Measurements from ENCODE around the gene GALNT15. TPM values are rescaled to one million over a fixed set of nuclear protein-coding genes. Genes with fewer than 3 reads are reported as not detected.

The GALNT15 gene
- total RNA-seq, 1 donor from 2014 or later, result 0.39 TPM

GRCh38 chr3:16177962-16178627 lies 3.6 kb downstream of the GALNT15 start:
- H3K9me3 Mint-ChIP-seq (ENCODE audit: unreplicated experiment), result no peaks in the 10 kb centered on the region
- H3K36me3 Mint-ChIP-seq (ENCODE audit: unreplicated experiment), result peaks cover 4% of the 10 kb centered on the region
- peak; percentile 92 for TF ChIP-seq CTCF (IDR thresholded peaks at IDR 0.05; ENCODE audit: partially characterized antibody, unreplicated experiment)
- DNase-seq, result peak; percentile 92
- H3K27ac Mint-ChIP-seq (ENCODE audit: unreplicated experiment), result no peak overlapping the region
- no peak overlapping the region for H3K4me3 Mint-ChIP-seq (ENCODE audit: unreplicated experiment)
- H3K4me1 Mint-ChIP-seq (ENCODE audit: low read depth, unreplicated experiment), result peaks cover 10% of the 10 kb centered on the region
- H3K27me3 Mint-ChIP-seq (ENCODE audit: unreplicated experiment), result peaks cover 13% of the 10 kb centered on the region

- TF ChIP-seq CTCF (IDR thresholded peaks at IDR 0.05; ENCODE audit: partially characterized antibody, unreplicated experiment), result no peak
- Mint-ChIP-seq H3K4me1 (ENCODE audit: low read depth, unreplicated experiment) (peaks cover 12% of the 10 kb centered on the region), H3K9me3 (ENCODE audit: unreplicated experiment) (no peaks in the 10 kb centered on the region), H3K27me3 (ENCODE audit: unreplicated experiment) (peaks cover 11% of the 10 kb centered on the region), H3K27ac (ENCODE audit: unreplicated experiment) (no peak overlapping the region), H3K4me3 (ENCODE audit: unreplicated experiment) (no peak overlapping the region), H3K36me3 (ENCODE audit: unreplicated experiment) (no peaks in the 10 kb centered on the region)
- DNase-seq, result no peak
These were observed 4.1 kb downstream of the GALNT15 start for GRCh38 chr3:16178628-16178988.

DNA sequence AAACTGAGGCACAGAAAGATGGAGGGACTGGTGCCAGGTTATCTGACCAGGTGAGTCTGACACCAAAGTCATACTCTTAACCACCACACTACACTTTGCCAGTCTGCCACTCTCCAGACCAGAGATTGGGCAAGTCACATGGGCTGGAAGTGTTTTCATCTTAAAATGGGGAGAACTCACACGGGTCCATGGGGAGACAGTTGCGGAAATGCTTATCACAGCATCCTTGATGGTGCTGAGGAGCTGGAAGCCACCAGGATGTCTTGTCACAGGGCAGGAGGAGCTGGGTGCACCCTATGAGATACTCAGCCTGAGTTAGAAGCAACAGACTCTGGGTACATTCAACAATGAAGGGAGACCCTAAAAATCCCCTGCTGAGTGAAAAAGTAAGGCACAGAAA lies 4.8 kb downstream of the GALNT15 start:
- Mint-ChIP-seq H3K9me3 (ENCODE audit: unreplicated experiment) (no peaks in the 10 kb centered on the region), H3K27me3 (ENCODE audit: unreplicated experiment) (peaks cover 11% of the 10 kb centered on the region), H3K36me3 (ENCODE audit: unreplicated experiment) (no peaks in the 10 kb centered on the region), H3K4me3 (ENCODE audit: unreplicated experiment) (no peak overlapping the region), H3K4me1 (ENCODE audit: low read depth, unreplicated experiment) (peaks cover 16% of the 10 kb centered on the region), H3K27ac (ENCODE audit: unreplicated experiment) (no peak overlapping the region)
- DNase-seq, result no peak
- TF ChIP-seq CTCF (IDR thresholded peaks at IDR 0.05; ENCODE audit: partially characterized antibody, unreplicated experiment), result no peak

DNA sequence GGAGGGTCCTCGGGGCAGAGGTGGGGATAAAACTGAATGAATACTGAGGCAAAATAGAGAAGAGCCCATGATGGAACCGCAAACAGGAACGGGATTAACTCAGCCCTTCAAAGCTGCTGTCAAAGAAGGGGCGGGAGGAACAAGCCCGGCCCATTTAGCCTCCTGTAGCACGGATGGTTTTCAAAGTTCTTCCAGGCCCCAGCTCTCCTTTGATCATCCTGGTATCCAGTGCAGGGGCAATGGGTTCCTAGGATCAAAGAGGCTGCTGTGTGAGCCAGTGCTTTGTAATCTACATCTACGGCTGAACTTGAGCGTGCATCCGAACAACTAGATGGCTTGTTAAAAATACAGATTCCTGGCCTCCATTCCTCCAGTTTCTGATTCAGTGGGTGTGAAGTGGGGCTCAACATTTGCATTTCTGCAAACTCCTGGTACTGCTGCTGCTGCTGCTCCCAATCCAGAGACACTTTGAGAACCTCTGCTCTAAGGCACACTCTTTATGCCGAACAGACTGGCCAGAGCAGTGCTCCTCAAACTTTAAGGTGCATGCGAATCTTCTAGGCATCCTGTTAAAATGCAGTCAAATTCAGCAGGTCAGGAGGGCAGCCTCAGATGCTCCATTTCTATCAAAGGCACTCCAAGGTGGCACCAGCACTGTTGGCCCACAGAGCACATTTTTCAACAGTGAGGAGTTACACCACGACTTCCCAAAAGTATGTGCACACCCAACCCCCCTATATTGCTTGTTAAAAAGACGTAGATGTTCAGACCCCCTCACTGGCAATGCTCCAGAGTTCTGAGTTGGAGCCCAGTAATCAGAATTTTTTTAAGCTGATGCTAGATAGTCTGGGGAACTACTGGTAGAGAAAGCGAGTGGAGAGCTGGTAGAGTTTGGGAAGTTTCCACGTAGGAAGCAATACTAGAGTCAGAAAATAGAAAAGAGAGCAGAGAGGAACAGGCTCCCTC lies 5.6 kb downstream of the GALNT15 start:
- peaks cover 8% of the 10 kb centered on the region for H3K27me3 Mint-ChIP-seq (ENCODE audit: unreplicated experiment)
- H3K4me1 Mint-ChIP-seq (ENCODE audit: low read depth, unreplicated experiment), result peaks cover 11% of the 10 kb centered on the region
- TF ChIP-seq CTCF (IDR thresholded peaks at IDR 0.05; ENCODE audit: partially characterized antibody, unreplicated experiment), result no peak
- no peaks in the 10 kb centered on the region for H3K9me3 Mint-ChIP-seq (ENCODE audit: unreplicated experiment)
- H3K4me3 Mint-ChIP-seq (ENCODE audit: unreplicated experiment), result no peak overlapping the region
- DNase-seq, result no peak
- H3K27ac Mint-ChIP-seq (ENCODE audit: unreplicated experiment), result no peak overlapping the region
- no peaks in the 10 kb centered on the region for H3K36me3 Mint-ChIP-seq (ENCODE audit: unreplicated experiment)

DNA sequence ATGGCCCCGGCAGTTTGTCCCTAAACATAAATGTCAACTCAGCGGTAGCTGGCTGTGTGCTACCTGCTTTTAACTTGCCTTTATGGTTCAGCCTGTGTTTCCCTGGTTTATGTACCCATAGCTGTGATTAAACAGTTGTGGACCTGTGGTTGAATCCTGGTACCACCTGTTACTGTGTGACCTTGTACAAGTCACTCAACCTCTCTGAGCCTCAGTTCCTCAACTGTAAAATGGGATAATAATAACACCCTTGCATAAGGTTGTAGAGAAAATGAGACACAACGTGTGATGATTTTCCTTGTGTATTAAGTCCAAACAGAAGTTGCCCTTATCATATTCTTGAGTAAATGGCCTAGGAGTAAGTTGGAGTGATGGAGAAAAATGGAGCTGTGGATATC lies 6.3 kb downstream of the GALNT15 start:
- H3K27me3 Mint-ChIP-seq (ENCODE audit: unreplicated experiment), result peaks cover 8% of the 10 kb centered on the region
- no peak overlapping the region for H3K4me3 Mint-ChIP-seq (ENCODE audit: unreplicated experiment)
- H3K36me3 Mint-ChIP-seq (ENCODE audit: unreplicated experiment), result no peaks in the 10 kb centered on the region
- no peak for DNase-seq
- no peak for TF ChIP-seq CTCF (IDR thresholded peaks at IDR 0.05; ENCODE audit: partially characterized antibody, unreplicated experiment)
- peaks cover 11% of the 10 kb centered on the region for H3K4me1 Mint-ChIP-seq (ENCODE audit: low read depth, unreplicated experiment)
- H3K27ac Mint-ChIP-seq (ENCODE audit: unreplicated experiment), result no peak overlapping the region
- no peaks in the 10 kb centered on the region for H3K9me3 Mint-ChIP-seq (ENCODE audit: unreplicated experiment)

All from glutamatergic neuron (in vitro differentiated cells).